GM12874 (cell line): ENCODE results near the gene BEST4.

Experiments
- CTCF ChIP-seq: IDR thresholded peaks from 2 replicates; pipeline ENCODE4 v1.5.1; 2011; ENCODE audit warnings: low read depth, mild to moderate bottlenecking, control low read depth, low read length, moderate library complexity; ENCODE audit not compliant: insufficient read depth

BEST4 gene

GRCh38 chr1:44807364-44808062, 19.5 kb upstream of the BEST4 start:
- no peak for TF ChIP-seq CTCF

- no peak for TF ChIP-seq CTCF
Measured at GRCh38 chr1:44806704-44807363, 18.9 kb upstream of the BEST4 start, which contains the start of gene DYNLT4. TSS of gene DYNLT4 (minus strand) at chr1:44807351. CDS start at chr1:44806668, 683 bp downstream.

GRCh38 chr1:44806025-44806703, 18.2 kb upstream of the BEST4 start:
- TF ChIP-seq CTCF: no peak

DNA sequence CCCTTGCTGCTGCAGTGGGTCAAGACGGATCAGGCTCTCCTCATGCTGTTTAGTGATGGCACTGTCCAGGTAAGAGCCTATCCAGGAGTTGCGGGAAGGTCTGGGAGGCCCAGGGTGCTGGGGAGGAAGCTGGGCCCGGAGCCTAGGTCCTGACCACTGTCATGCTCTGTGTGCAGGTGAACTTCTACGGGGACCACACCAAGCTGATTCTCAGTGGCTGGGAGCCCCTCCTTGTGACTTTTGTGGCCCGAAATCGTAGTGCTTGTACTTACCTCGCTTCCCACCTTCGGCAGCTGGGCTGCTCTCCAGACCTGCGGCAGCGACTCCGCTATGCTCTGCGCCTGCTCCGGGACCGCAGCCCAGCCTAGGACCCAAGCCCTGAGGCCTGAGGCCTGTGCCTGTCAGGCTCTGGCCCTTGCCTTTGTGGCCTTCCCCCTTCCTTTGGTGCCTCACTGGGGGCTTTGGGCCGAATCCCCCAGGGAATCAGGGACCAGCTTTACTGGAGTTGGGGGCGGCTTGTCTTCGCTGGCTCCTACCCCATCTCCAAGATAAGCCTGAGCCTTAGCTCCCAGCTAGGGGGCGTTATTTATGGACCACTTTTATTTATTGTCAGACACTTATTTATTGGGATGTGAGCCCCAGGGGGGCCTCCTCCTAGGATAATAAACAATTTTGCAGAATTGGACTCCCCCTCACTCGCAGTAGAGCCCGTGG, 17.5 kb upstream of the BEST4 start:
- TF ChIP-seq CTCF: no peak

DNA sequence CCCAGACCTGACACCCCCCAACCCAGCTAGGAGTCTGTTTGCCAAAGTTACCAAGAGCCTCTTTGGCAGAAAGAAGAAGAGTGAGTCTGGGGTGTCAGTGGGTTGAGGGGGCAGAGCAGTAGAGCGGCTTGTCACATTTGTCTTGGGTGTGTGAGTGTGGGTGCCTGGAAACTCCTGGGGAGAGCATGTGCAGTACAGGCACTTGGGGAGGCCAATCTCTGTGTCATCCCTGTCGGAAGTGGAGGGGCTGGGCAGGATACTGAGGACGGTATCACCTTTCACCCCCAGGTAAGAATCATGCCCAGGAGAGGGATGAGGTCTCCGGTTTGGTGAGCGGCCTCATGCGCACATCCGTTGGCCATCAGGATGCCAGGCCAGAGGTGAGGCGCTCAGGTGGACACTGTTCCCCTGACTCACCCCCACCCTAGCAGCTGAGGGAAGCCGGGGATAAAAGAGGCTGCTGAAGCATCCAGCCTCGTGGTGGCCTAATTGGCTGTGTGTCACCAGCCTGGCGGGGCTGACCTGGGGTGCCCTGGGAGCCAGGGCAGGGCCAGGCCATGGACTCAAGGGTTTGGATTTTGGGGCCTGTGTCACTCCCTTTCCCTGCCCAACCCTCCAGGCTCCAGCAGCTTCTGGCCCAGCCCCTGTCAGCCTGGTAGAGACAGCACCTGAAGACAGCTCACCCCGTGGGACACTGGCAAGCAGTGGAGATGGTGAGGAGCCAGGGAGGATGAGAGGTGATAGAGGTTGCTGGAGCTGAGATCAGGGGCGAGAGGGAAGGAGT, 15.5 kb upstream of the BEST4 start:
- no peak for TF ChIP-seq CTCF

DNA sequence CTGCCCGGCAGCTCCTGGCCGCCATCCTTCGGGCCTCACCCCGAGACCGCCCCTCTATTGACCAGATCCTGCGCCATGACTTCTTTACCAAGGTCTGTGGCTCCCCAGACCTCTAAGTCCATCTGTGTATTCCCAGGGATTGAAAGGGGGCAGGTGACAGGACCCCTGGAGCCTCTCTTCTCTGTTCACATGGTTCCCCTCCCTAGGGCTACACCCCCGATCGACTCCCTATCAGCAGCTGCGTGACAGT, 15.0 kb upstream of the BEST4 start:
- no peak for TF ChIP-seq CTCF
